K562 (cell line): ENCODE measurements around the gene SLC4A2. TPM values are rescaled to one million over a fixed set of nuclear protein-coding genes. Genes with fewer than 3 reads are reported as not detected.

Experiments used
- CBX2 ChIP-seq: fragments of 200-600 bp; sonication (generic); IDR thresholded peaks from one replicate; pipeline ENCODE4 v1.6.1; 2012; ENCODE audit warnings: mild to moderate bottlenecking, low read length, inconsistent platforms; ENCODE audit not compliant: insufficient read depth, poor library complexity, severe bottlenecking
- CHD2 ChIP-seq: IDR thresholded peaks from 2 replicates; pipeline ENCODE4 v1.6.1; 2011; ENCODE audit warnings: low read depth, low read length
- ETV6 ChIP-seq, 3 experiments: fragments of 150-350 bp in 1 of 3; sonication (generic) in 1 of 3; formaldehyde crosslinking in 1 of 3; IDR thresholded peaks; 2 replicates each; pipeline versions ENCODE4 v1.6.1 to v1.8.0; 2014 to 2022; ENCODE audit warnings: borderline replicate concordance in 2 of 3, low read depth in 2 of 3, antibody characterized with exemption in 1 of 3, low read length in 1 of 3, mild to moderate bottlenecking in 1 of 3, missing genetic modification reagents in 1 of 3
- HNRNPK ChIP-seq: fragments of 200-400 bp; formaldehyde crosslinking; IDR thresholded peaks from one replicate; pipeline ENCODE4 v1.6.1; 2018; ENCODE audit warnings: mild to moderate bottlenecking, low read depth, low read length; ENCODE audit not compliant: poor library complexity, severe bottlenecking
- POLR2A ChIP-seq: fragments of 450-650 bp; conservative IDR thresholded peaks from 2 replicates; pipeline ENCODE4 v1.6.1; 2016
- POLR2AphosphoS5 ChIP-seq: IDR thresholded peaks from 2 replicates; pipeline ENCODE4 v1.6.1; 2011; ENCODE audit warnings: mild to moderate bottlenecking, low read depth, low read length, moderate library complexity; ENCODE audit not compliant: control insufficient read depth, insufficient read depth
- RAD51 ChIP-seq: fragments of 450-650 bp; IDR thresholded peaks from 2 replicates; pipeline ENCODE4 v1.7.1; 2016; ENCODE audit warnings: low read depth, mild to moderate bottlenecking, borderline replicate concordance
- RBFOX2 ChIP-seq: fragments of 200-400 bp; formaldehyde crosslinking; IDR thresholded peaks from 2 replicates; pipeline ENCODE4 v1.6.1; 2017; ENCODE audit warnings: low read depth, mild to moderate bottlenecking, low read length, moderate library complexity
- SMAD1 ChIP-seq: fragments of 150-350 bp; IDR thresholded peaks from 2 replicates; pipeline ENCODE4 v1.6.1; 2014; ENCODE audit warnings: low read length, low read depth; ENCODE audit not compliant: partially characterized antibody
- SP2 ChIP-seq: IDR thresholded peaks from 2 replicates; pipeline ENCODE4 v1.6.1; 2011; ENCODE audit warnings: mild to moderate bottlenecking, low read depth, low read length, moderate library complexity; ENCODE audit not compliant: poor library complexity, severe bottlenecking; ENCODE audit errors: extremely low read depth
- STAG1 ChIP-seq: sonication (generic); formaldehyde crosslinking; IDR thresholded peaks from 2 replicates; pipeline ENCODE4 v1.5.0; 2020; ENCODE audit warnings: missing genetic modification reagents, borderline replicate concordance
- STAT5A ChIP-seq: IDR thresholded peaks from 2 replicates; pipeline ENCODE4 v1.6.1; 2012; ENCODE audit warnings: low read length, inconsistent platforms, borderline replicate concordance
- TAF7 ChIP-seq: fragments of 450-650 bp; IDR thresholded peaks from 2 replicates; pipeline ENCODE4 v1.6.1; 2016; ENCODE audit warnings: missing genetic modification characterization, missing compliant biosample characterization
- USF2 ChIP-seq: sonication (generic); formaldehyde crosslinking; IDR thresholded peaks from 2 replicates; pipeline ENCODE4 v1.5.0; 2020; ENCODE audit warnings: missing genetic modification reagents
- ZNF140 ChIP-seq: fragments of 250-450 bp; sonication (Bioruptor Pico); IDR thresholded peaks from 2 replicates; pipeline ENCODE4 v1.8.0; 2021; ENCODE audit warnings: moderate library complexity, mild to moderate bottlenecking, inconsistent platforms
- ZNF449 ChIP-seq: fragments of 250-450 bp; sonication (Bioruptor Pico); IDR thresholded peaks from 2 replicates; pipeline ENCODE4 v1.8.0; 2022; ENCODE audit warnings: moderate library complexity, mild to moderate bottlenecking, inconsistent platforms
- polyA plus RNA-seq, 8 experiments: library from polyadenylated mRNA; depleted of rRNA in 4 of 8; stranded (reverse) in 5 of 8; unstranded in 3 of 8; fragments of >200 nt; fragmentation: Nextera tagmentation in 2 of 8; fragmentation: Illumina TruSeq in 1 of 8; extraction: Ambion mirVana in 2 of 8; extraction: Trizol in 1 of 8; gene quantifications; 2 replicates each; pipeline versions ENCODE4 v1.2.1 to v1.2.3, GENCODE V29; 2011 to 2014; ENCODE audit warnings: inconsistent platforms in 1 of 8, missing spikeins in 1 of 8
- total RNA-seq, 7 experiments: library from RNA; depleted of rRNA in 6 of 7; stranded (reverse); fragments of >200 nt in 6 of 7; fragmentation: Illumina TruSeq in 2 of 7; extraction: Trizol in 2 of 7; gene quantifications; 2 replicates each; pipeline versions ENCODE4 v1.2.1 to v1.2.3, GENCODE V29; 2011 to 2021; ENCODE audit warnings: low replicate concordance in 1 of 7
- TF ChIP-seq, protein P1 (sequence below), 2 experiments: fragments of 450-650 bp; IDR thresholded peaks; 2 replicates each; pipeline ENCODE4 v1.6.1; 2018; ENCODE audit warnings: mild to moderate bottlenecking in 2 of 2, low read depth in 1 of 2; ENCODE audit not compliant: partially characterized antibody in 2 of 2
- TF ChIP-seq, protein P2 (sequence below): fragments of 250-450 bp; sonication (Bioruptor Pico); IDR thresholded peaks from 2 replicates; pipeline ENCODE4 v1.4.0; 2020; ENCODE audit warnings: mild to moderate bottlenecking

The SLC4A2 gene
- total and polyA plus RNA-seq, 9 of the 15 experiments (the other 6 are each of a cell fraction or from before 2014, with no cell fraction given) = 11.4 to 375 (median 130) TPM

DNA sequence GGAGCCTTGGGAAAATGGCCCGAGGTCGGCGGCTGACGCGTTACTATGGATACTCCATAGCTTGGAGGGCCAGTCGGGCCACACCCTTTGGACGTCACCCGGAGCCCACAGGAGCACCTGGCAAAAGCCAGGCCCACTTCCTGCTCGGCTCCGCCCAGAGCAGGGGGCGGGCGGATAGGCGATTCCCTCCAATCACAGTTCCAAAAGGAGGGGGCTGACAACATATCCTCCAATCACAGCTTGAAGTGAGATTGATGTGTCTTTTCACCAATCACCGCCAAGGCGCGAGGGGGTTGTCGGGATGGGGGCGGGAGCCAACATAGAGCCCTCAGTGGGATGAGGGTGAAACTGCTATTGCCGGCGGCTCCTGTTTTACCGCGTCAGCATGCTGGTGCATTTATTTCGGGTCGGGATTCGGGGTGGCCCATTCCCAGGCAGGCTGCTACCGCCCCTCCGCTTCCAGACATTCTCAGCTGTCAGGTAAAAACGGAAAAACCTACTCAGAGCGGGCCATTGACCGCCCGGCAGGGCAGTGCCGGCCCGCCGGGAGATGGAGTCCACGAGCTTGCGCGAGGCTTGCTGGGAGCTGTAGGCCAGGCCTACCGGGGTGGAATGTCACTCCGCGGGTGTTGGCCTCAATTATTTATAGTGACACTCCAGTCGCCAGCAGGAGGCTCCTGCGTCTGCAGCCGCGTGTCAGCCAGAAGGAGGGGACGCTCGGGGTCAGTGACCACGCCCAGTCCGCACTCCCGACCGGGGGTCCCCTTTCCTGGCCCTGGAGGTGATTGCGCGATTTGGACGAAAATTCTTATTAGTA lies 31.1 kb upstream of the SLC4A2 start, which contains the start of gene ABCB8 (continued):
- TF ChIP-seq POLR2AphosphoS5 (peak; percentile 45), USF2 (no peak), POLR2A (peak; percentile 88), RBFOX2 (peak; percentile 91), CBX2 (no peak), ETV6 (IDR thresholded peaks at IDR 0.05; ENCODE audit: borderline replicate concordance in 1 of 2, low read depth in 2 of 2, low read length in 1 of 2) (0 out of 4 replicates have a peak, but pooled peaks of 1 of the 2 experiments have one; percentile 12), ETV6 (CRISPR knock-in tag; IDR thresholded peaks at IDR 0.05; ENCODE audit: borderline replicate concordance) (0 out of 2 replicates have a peak, but pooled peaks have one; percentile 48), SP2 (peak; percentile 96), HNRNPK (no peak), TAF7 (tag) (peak; percentile 16; the same call in 1 of the 2 replicates), SMAD1 (no peak), STAT5A (no peak; the same call in 1 of the 2 replicates), ZNF449 (CRISPR knock-in tag) (peak; percentile 27; the same call in 1 of the 2 replicates), CHD2 (peak; percentile 93), ZNF140 (CRISPR knock-in tag) (no peak), STAG1 (no peak), RAD51 (no peak)
- TF ChIP-seq, protein P1, sequence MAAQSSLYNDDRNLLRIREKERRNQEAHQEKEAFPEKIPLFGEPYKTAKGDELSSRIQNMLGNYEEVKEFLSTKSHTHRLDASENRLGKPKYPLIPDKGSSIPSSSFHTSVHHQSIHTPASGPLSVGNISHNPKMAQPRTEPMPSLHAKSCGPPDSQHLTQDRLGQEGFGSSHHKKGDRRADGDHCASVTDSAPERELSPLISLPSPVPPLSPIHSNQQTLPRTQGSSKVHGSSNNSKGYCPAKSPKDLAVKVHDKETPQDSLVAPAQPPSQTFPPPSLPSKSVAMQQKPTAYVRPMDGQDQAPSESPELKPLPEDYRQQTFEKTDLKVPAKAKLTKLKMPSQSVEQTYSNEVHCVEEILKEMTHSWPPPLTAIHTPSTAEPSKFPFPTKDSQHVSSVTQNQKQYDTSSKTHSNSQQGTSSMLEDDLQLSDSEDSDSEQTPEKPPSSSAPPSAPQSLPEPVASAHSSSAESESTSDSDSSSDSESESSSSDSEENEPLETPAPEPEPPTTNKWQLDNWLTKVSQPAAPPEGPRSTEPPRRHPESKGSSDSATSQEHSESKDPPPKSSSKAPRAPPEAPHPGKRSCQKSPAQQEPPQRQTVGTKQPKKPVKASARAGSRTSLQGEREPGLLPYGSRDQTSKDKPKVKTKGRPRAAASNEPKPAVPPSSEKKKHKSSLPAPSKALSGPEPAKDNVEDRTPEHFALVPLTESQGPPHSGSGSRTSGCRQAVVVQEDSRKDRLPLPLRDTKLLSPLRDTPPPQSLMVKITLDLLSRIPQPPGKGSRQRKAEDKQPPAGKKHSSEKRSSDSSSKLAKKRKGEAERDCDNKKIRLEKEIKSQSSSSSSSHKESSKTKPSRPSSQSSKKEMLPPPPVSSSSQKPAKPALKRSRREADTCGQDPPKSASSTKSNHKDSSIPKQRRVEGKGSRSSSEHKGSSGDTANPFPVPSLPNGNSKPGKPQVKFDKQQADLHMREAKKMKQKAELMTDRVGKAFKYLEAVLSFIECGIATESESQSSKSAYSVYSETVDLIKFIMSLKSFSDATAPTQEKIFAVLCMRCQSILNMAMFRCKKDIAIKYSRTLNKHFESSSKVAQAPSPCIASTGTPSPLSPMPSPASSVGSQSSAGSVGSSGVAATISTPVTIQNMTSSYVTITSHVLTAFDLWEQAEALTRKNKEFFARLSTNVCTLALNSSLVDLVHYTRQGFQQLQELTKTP (IDR thresholded peaks at IDR 0.05; ENCODE audit: low read depth in 1 of 2, partially characterized antibody in 2 of 2) = peak; percentile 88 to 99
- TF ChIP-seq, protein P2, sequence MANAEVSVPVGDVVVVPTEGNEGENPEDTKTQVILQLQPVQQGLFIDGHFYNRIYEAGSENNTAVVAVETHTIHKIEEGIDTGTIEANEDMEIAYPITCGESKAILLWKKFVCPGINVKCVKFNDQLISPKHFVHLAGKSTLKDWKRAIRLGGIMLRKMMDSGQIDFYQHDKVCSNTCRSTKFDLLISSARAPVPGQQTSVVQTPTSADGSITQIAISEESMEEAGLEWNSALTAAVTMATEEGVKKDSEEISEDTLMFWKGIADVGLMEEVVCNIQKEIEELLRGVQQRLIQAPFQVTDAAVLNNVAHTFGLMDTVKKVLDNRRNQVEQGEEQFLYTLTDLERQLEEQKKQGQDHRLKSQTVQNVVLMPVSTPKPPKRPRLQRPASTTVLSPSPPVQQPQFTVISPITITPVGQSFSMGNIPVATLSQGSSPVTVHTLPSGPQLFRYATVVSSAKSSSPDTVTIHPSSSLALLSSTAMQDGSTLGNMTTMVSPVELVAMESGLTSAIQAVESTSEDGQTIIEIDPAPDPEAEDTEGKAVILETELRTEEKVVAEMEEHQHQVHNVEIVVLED = peak; percentile 39
